Ascending aorta (tissue), 2 donors: ENCODE measurements around the gene ENDOV. TPM values are rescaled to one million over a fixed set of nuclear protein-coding genes. Genes with fewer than 3 reads are reported as not detected.

Experiments
- DNase-seq, 2 donors: peaks; one replicate each; pipeline ENCODE4 v3.0.0-alpha.2; 2019; ENCODE audit warnings: low spot score in 2 of 2
- H3K27ac ChIP-seq, 2 donors: fragments of 200-600 bp; sonication (generic); one replicate each; pipeline ENCODE4 v1.5.1; 2016 to 2017; ENCODE audit warnings: mild to moderate bottlenecking in 1 of 2
- H3K27me3 ChIP-seq: fragments of 200-600 bp; sonication (generic); one replicate; pipeline ENCODE4 v1.5.1; 2017
- H3K36me3 ChIP-seq, 2 donors: fragments of 200-600 bp; sonication (generic); one replicate each; pipeline ENCODE4 v1.5.1; 2016
- H3K4me1 ChIP-seq, 2 donors: fragments of 200-600 bp; sonication (generic); one replicate each; pipeline ENCODE4 v1.5.1; 2016 to 2017; ENCODE audit warnings: mild to moderate bottlenecking in 1 of 2
- H3K4me3 ChIP-seq, 2 donors: fragments of 200-600 bp; sonication (generic); one replicate each; pipeline ENCODE4 v1.5.1; 2016 to 2017; ENCODE audit warnings: mild to moderate bottlenecking in 1 of 2
- H3K9me3 ChIP-seq, 2 donors: fragments of 200-600 bp; sonication (generic); one replicate each; pipeline ENCODE4 v1.5.1; 2016
- intact Hi-C: fragments of 100-400 bp; cut with DNase I; formaldehyde crosslinking; loops from one replicate; pipeline ENCODE4 v1.15.1; 2023
- total RNA-seq: library from RNA; depleted of rRNA; stranded (reverse); fragments of >200 nt; gene quantifications from one replicate; pipeline ENCODE4 v1.1.0, GENCODE V29; 2016
- TF ChIP-seq, protein P1 (sequence below), 3 experiments: fragments of 200-600 bp in 2 of 3; fragments of 450-650 bp in 1 of 3; sonication (generic) in 2 of 3; IDR thresholded peaks; one replicate each; pipeline ENCODE4 v1.5.1; 2016 to 2019; ENCODE audit warnings: antibody characterized with exemption in 3 of 3, mild to moderate bottlenecking in 1 of 3, moderate library complexity in 1 of 3

ENDOV gene
- total RNA-seq, 1 donor from 2014 or later = 18.0 TPM

DNA sequence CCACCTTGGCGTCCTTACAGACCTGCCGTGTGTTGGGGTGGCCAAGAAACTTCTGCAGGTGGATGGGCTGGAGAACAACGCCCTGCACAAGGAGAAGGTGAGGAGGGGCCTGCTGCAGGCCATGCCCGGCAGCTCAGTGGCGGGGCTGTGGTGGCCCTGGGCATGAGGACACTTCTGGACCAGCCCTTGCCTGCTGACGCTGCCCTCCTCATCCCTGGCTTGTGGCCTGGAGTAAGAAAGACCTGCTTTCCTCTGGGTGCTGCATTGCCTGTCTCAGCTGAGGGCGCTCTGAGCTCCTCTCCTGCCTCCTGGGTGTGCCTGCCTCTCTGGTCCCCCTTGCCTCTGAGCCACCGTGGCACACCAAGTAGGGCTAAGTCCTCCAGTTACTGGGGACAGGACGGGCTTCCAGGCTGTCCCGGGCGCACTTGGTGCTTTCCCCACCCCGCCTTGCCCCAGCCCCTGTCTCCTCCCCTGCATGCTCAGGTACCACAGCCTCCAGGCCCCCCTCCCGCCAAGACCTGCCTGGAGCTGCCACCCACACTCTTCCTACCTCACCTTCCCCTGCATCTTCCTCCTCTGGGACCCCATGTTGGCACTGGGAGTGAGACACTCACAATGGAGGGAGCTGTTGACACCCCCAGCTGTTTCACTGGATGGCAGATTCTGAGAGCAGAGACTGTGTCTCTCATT lies 8.7 kb downstream of the ENDOV start:
- DNase-seq = no peak
- peaks cover 0 to 14% of the 10 kb centered on the region in 2 donors for H3K36me3 ChIP-seq
- intact Hi-C loops = loop anchor here (10.0 kb wide), 1 partner anchor 441 kb away; no protein-coding TSS in a partner anchor

DNA sequence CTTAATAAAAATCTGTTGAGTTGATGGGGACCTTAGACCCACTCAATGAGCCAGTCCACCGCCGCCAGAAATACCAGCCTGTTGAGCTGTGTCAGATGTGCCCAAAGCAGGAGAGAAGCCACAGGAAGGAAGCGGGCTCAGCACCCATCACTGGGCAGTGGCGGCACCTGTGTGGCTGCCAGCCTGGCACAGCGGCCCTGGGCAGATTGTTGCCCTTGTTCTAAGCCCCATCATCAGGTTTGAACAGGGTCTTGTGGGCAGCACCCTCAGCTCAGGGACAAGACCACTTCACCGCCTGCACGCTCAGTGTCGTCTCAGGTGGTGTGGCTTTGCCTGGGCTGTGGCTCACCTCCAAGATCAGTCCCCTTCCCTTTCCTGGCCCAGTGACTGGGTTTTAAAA lies 9.3 kb downstream of the ENDOV start:
- no peak for DNase-seq
- H3K9me3 ChIP-seq = no peaks in the 10 kb centered on the region
- peaks cover 0 to 5% of the 10 kb centered on the region in 2 donors for H3K4me1 ChIP-seq
- no peak overlapping the region for H3K4me3 ChIP-seq
- intact Hi-C loops = loop anchor here (10.0 kb wide), 1 partner anchor 441 kb away; no protein-coding TSS in a partner anchor
- H3K36me3 ChIP-seq = peaks cover 0 to 20% of the 10 kb centered on the region in 2 donors
- H3K27me3 ChIP-seq = no peaks in the 10 kb centered on the region
- TF ChIP-seq, protein P1, sequence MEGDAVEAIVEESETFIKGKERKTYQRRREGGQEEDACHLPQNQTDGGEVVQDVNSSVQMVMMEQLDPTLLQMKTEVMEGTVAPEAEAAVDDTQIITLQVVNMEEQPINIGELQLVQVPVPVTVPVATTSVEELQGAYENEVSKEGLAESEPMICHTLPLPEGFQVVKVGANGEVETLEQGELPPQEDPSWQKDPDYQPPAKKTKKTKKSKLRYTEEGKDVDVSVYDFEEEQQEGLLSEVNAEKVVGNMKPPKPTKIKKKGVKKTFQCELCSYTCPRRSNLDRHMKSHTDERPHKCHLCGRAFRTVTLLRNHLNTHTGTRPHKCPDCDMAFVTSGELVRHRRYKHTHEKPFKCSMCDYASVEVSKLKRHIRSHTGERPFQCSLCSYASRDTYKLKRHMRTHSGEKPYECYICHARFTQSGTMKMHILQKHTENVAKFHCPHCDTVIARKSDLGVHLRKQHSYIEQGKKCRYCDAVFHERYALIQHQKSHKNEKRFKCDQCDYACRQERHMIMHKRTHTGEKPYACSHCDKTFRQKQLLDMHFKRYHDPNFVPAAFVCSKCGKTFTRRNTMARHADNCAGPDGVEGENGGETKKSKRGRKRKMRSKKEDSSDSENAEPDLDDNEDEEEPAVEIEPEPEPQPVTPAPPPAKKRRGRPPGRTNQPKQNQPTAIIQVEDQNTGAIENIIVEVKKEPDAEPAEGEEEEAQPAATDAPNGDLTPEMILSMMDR (IDR thresholded peaks at IDR 0.05) = no peak
- H3K27ac ChIP-seq = no peak overlapping the region

More for the DNA sequence above, 8.7 kb downstream of the ENDOV start:
- TF ChIP-seq, protein P1 (IDR thresholded peaks at IDR 0.05) = no peak
- Histone ChIP-seq H3K9me3 (no peaks in the 10 kb centered on the region), H3K27me3 (no peaks in the 10 kb centered on the region), H3K27ac (no peak overlapping the region), H3K4me3 (no peak overlapping the region), H3K4me1 (peaks cover 0 to 5% of the 10 kb centered on the region in 2 donors)

DNA sequence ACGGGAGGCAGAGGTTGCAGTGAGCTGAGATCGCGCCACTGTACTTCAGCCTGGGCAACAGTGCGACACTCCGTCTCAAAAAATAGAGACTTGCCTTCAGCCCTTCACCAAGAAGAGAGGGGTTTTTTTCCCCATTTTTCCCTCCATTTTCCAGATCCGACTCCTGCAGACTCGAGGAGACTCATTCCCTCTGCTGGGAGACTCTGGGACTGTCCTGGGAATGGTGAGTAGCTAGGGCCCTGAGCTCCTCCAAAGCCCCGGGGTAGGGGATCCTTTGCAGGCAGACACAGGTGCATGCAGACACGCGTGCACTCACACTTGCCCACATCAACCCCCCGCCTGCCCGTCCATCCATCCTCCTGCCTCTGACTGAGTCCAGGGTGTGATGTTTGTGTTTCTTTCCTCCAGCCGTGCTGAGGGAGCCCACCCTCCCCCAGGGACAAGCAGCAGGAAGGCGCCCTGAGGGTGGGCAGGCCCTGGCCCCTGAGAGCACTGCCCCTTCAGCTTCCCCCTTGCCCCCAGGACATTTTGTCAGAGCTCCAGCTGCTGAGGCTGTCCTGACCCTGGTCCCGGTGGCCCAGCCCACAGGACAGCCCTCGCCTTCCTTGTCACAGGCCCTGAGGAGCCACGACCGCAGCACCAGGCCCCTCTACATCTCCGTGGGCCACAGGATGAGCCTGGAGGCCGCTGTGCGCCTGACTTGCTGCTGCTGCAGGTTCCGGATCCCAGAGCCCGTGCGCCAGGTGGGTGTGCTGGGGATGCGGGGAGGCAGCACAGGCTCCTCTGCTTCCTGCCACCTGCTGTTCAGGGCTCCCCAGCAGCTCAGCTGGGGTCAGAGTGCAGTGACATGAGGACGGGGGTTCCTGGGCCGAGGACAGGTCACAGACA lies 10.2 kb downstream of the ENDOV start:
- Histone ChIP-seq H3K9me3 (no peaks in the 10 kb centered on the region), H3K27ac (no peak overlapping the region), H3K4me1 (peaks cover 0 to 5% of the 10 kb centered on the region in 2 donors), H3K4me3 (no peak overlapping the region), H3K36me3 (peaks cover 0 to 28% of the 10 kb centered on the region in 2 donors), H3K27me3 (no peaks in the 10 kb centered on the region)
- intact Hi-C loops = loop anchor here (10.0 kb wide), 1 partner anchor 440 kb away; no protein-coding TSS in a partner anchor
- TF ChIP-seq, protein P1 (IDR thresholded peaks at IDR 0.05) = no peak
- no peak for DNase-seq

DNA sequence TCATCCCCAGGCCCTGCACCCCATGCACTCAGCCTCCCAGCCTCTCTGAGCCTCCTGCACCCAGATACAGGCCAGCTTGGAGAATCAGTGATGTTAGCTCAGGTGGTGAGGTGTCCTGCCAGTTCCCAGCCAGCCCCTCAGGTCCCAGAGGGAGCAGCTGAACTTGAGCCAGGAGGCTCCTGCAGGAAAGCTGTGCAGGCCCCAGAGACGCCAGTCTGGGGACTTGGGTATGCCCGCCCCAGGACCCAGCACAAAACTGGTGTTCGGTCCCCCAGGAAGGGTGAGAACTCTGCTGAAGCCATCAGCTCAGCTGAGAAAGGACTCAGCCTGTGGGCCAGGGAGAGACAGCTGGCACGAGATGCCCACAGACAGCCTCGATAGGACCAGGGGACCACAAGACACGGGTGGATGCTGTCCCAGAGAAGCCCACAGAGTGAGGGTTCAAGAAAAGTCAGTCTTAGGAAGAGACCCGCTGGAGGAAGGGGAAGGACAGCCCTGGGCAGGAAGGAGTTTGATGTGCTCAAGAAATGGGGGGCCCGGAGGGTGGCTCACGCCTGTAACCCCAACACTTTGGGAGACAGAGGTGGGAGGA lies 11.0 kb downstream of the ENDOV start:
- peaks cover 0 to 5% of the 10 kb centered on the region in 2 donors for H3K4me1 ChIP-seq
- no peaks in the 10 kb centered on the region for H3K9me3 ChIP-seq
- intact Hi-C loops = loop anchor here (2.0 to 10.0 kb wide), 2 partner anchors 439 to 555 kb away; no protein-coding TSS in a partner anchor
- no peak overlapping the region for H3K4me3 ChIP-seq
- peaks cover 0 to 31% of the 10 kb centered on the region in 2 donors for H3K36me3 ChIP-seq
- TF ChIP-seq, protein P1 (IDR thresholded peaks at IDR 0.05) = no peak
- H3K27ac ChIP-seq = no peak overlapping the region
- no peak for DNase-seq
- no peaks in the 10 kb centered on the region for H3K27me3 ChIP-seq

DNA sequence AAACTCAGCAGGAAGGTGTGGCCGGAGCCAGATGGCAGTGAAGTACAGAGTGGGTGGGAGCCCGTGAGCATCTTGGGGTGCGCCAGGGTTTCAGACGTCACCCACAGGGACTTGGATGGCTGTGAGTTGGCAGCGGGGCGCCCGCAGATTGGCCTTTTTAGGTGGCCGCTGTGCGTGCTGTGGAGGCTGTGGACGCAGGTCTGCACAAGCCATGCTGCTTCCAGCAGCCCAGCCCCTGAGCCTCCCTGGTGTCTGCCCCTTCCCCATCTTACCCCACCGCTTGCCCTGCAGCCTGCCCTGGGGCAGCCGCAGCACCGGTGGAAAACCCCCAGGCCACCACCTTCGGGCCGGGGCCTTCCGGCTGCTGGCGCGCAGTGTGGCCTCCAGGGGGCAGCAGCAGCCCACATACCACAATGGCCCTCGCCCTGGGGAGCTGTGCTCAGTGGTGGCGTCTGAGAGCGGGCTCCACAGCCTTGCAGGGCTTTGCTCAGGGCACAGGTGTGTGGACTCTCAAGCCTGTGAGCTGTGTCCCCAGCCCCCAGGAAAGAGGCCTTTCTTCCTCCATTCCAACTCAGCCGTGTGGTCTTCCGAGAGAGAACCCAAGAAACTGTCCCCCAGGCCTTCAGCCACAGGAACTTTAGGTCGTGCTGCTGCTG lies 11.8 kb downstream of the ENDOV start:
- TF ChIP-seq, protein P1 (IDR thresholded peaks at IDR 0.05) = peak; percentile 93 to 96 (median 96)
- intact Hi-C loops = loop anchor here (1.0 to 10.0 kb wide), 4 partner anchors 149 to 675 kb away; no protein-coding TSS in a partner anchor

More for the DNA sequence above, 11.8 kb downstream of the ENDOV start:
- H3K9me3 ChIP-seq = no peaks in the 10 kb centered on the region
- no peaks in the 10 kb centered on the region for H3K27me3 ChIP-seq
- peaks cover 0 to 31% of the 10 kb centered on the region in 2 donors for H3K36me3 ChIP-seq
- no peak overlapping the region for H3K27ac ChIP-seq
- peaks cover 0 to 5% of the 10 kb centered on the region in 2 donors for H3K4me1 ChIP-seq
- DNase-seq = peak in 1 of 2 donors; percentile 75
- no peak overlapping the region for H3K4me3 ChIP-seq
